ENCODE measurements around the gene TXNL4A.

The TXNL4A gene

DNA sequence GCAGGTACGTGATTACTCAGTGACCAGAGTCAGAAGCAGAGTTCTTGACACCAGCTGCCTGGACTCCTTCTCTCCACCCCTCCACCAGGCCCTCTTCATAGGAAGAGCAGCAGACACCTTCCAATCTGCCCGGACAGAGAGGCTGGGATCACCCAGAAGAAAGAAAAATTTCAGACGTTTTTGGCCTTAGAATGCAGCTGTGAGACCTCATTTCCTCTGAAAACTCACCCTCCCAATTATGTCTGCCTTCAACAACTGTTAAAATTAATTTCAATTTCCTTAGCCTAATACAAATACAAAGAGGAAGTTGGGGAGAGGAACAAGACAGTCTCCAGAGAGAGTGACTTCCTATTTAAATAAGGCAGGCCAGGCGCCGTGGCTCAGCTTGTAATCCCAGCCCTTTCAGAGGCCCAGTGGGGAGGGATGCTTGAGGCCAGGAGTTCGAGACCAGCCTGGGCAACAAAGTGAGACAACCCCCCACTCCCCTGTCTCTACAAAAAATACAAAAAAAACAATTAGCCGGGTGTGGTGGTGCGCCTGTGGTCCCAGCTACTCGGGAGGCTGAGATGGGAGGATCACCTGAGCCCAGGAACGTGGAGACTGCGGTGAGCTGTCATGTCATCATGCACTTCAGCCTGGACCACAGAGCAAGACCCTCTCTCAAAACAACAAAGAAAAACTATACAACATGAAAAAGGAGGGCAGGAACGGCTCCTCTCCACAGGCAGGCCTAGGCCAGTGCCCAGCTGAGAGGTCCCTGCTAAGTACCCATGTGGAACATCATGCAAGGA, 38.5 kb downstream of the TXNL4A start:
- H3K27ac ChIP-seq (ENCODE audit: insufficient read depth, low read depth, low read length, poor library complexity, severe bottlenecking), result no peak overlapping the region
- peaks cover 46% of the 10 kb centered on the region for H3K27me3 ChIP-seq (ENCODE audit: control insufficient read depth, insufficient read depth, low read length, poor library complexity, severe bottlenecking)
- peaks cover 18% of the 10 kb centered on the region for H3K4me1 ChIP-seq (ENCODE audit: control insufficient read depth, insufficient read depth, low read length)
- H3K4me3 ChIP-seq (ENCODE audit: insufficient read depth, low read depth, low read length), result no peak overlapping the region
- no peaks in the 10 kb centered on the region for H3K36me3 ChIP-seq (ENCODE audit: control insufficient read depth, insufficient read depth, low read length)
- 88% methylated on average over 12 of the region's 12 CpGs for WGBS, 2 experiments
- no peaks in the 10 kb centered on the region for H3K9me3 ChIP-seq (ENCODE audit: control insufficient read depth, low read length)

DNA sequence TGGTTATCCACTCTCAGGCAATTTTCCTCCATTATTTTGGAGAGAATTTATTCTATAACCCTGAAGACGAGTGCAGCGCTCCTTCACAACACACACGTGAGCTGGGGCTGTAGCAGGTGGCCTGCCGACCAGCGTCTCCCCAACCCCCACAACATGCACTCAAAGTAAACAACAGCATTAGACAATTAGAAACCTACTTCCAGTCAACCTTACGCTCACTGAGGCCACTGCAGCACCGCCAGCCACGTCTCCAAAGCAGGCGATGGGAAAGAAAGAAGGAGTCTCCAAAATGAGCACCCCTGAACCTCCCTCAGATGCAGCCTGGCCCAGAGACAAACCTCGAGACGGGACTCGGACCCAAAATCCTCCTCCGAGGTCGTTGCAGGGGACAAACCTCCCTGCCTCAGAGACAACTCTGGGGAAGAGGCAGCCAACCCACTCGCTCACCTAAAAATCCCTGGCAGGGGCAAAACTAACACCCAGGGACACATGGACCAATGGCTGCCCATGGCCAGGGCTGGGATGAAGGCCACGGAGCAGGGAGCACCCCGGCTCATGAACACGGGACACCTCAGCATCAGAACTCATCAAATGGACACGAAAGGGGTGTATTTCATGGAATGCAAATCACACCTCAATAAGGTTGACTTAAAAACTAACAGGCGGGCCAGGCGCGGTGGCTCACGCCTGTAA, 39.5 kb downstream of the TXNL4A start:
- H3K4me3 ChIP-seq (ENCODE audit: insufficient read depth, low read depth, low read length), result no peak overlapping the region
- H3K27me3 ChIP-seq (ENCODE audit: control insufficient read depth, insufficient read depth, low read length, poor library complexity, severe bottlenecking), result peaks cover 35% of the 10 kb centered on the region
- no peaks in the 10 kb centered on the region for H3K36me3 ChIP-seq (ENCODE audit: control insufficient read depth, insufficient read depth, low read length)
- H3K4me1 ChIP-seq (ENCODE audit: control insufficient read depth, insufficient read depth, low read length), result peaks cover 19% of the 10 kb centered on the region
- H3K9me3 ChIP-seq (ENCODE audit: control insufficient read depth, low read length), result no peaks in the 10 kb centered on the region
- H3K27ac ChIP-seq (ENCODE audit: insufficient read depth, low read depth, low read length, poor library complexity, severe bottlenecking), result no peak overlapping the region
- 88 to 89% methylated on average over 23 of the region's 23 CpGs for WGBS, 2 experiments

DNA sequence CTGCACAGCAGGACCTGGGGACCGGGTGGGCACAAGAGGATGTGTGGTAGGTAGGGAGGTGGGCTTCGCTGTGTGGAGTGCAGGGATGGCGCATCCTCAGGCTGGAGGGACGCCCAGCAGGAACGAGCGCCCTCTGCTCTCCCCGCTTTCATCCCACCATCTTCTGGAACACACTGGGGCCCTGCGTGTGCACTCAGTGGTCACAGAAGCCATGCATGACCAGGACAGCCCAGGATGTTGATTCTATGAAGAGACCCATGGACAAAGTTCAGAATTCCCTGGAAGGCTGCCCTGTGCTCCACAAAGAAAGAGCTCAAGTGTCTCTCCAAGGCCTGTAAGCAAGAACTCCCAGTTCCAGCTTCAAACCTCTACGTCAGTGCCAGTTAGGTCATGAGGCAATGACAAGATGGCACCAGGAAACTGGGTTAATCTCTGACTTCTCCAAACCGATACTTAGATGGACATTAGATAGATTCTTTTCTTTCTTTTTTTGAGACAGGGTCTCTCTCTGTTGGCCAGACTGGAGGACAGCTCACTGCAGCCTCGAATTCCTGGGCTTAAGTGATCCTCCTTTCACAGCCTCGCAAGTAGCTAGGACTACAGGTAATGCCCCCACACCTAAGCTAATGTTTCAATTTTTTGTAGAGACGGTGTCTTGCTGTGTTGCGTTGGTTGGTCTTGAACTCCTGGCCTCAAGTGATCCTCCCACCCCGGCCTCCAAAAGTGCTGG, 40.3 kb downstream of the TXNL4A start:
- WGBS, 2 experiments, result 87 to 88% methylated on average over 15 of the region's 15 CpGs
- Histone ChIP-seq H3K4me3 (ENCODE audit: insufficient read depth, low read depth, low read length) (no peak overlapping the region), H3K27me3 (ENCODE audit: control insufficient read depth, insufficient read depth, low read length, poor library complexity, severe bottlenecking) (peaks cover 27% of the 10 kb centered on the region), H3K36me3 (ENCODE audit: control insufficient read depth, insufficient read depth, low read length) (no peaks in the 10 kb centered on the region), H3K4me1 (ENCODE audit: control insufficient read depth, insufficient read depth, low read length) (peaks cover 18% of the 10 kb centered on the region), H3K27ac (ENCODE audit: insufficient read depth, low read depth, low read length, poor library complexity, severe bottlenecking) (no peak overlapping the region), H3K9me3 (ENCODE audit: control insufficient read depth, low read length) (no peaks in the 10 kb centered on the region)

DNA sequence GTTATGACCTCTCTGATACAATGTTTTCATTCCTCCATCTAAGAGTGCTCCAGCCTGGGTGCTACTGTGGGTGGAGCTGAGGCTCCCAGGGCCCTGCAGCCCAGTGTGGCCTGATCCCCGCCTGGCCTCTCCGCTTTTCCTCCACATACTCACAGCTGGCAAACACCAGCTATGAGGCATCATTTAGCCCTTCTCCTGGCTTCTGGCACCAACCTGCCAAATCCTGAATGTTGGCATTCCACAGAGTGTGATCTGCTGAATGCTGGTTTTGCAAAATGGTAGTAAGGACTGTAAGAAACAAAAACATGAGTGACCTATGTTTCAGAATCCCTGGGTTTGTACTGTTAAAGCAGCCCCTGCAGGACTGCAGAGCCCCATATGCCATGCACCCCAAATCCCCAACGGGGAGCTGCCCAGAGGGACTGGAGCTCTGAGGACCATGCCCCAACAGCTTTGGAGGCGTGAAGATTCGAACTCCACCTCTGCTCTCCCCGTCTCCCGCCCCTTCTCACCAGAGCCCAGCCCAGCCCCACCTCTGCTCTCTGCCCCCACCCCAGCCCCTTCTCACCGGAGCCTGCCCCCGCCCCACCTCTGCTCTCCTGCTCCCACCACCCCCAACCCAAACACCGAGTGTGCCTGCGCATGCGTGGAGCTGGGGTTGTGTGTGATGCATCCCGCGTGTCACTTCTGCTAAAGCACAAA, 41.2 kb downstream of the TXNL4A start:
- Histone ChIP-seq H3K27me3 (ENCODE audit: control insufficient read depth, insufficient read depth, low read length, poor library complexity, severe bottlenecking) (peaks cover 19% of the 10 kb centered on the region), H3K4me3 (ENCODE audit: insufficient read depth, low read depth, low read length) (no peak overlapping the region), H3K36me3 (ENCODE audit: control insufficient read depth, insufficient read depth, low read length) (no peaks in the 10 kb centered on the region), H3K27ac (ENCODE audit: insufficient read depth, low read depth, low read length, poor library complexity, severe bottlenecking) (no peak overlapping the region), H3K4me1 (ENCODE audit: control insufficient read depth, insufficient read depth, low read length) (peaks cover 10% of the 10 kb centered on the region), H3K9me3 (ENCODE audit: control insufficient read depth, low read length) (no peaks in the 10 kb centered on the region)
- WGBS, 2 experiments, result 89 to 94% methylated on average over 12 of the region's 14 CpGs

DNA sequence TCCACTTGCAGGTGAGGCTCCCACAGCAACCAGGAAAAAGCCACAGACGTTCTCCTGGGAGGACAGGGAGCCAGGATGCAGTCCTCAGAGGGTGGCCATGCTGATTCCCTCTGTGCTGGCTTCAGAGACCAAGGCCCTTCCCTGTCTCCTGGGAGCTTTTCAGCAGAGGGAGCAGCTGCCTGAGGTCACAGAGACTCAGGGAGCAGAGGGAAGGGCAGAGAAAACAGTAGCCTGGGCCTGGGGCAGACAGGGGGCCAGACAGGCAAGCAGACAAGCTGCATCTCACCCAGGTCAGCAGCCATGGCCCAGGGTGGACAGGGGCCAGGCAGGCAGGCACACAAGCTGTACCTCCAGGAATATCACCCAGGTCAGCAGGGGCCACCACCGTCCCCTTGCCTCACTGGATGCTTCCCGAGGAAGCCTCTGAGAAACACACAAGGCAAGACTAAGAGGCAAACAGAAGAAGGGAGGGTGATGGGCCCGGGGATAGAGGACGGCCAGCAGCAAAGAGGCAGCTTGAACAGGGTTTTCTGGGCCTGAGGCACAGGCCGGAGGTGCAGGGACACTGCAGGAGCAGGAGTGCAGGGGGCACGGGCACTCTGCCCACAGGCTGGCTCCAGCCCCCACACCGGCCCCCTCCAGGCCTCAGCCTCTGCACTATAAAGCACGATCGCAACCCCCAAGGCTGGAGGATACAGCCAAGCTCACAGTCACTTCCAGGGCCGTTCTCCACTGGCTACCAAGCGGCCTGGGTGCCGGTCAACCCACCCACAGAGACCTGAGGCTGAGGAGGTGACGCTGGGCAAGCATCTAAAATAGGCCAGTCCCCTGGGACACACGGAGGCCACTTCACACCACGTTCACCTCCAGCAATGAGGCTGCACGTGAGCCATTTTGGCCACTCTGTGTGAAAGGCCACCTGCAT, 43.0 kb downstream of the TXNL4A start:
- Histone ChIP-seq H3K4me1 (ENCODE audit: control insufficient read depth, insufficient read depth, low read length) (peaks cover 9% of the 10 kb centered on the region), H3K4me3 (ENCODE audit: insufficient read depth, low read depth, low read length) (no peak overlapping the region), H3K9me3 (ENCODE audit: control insufficient read depth, low read length) (no peaks in the 10 kb centered on the region), H3K27me3 (ENCODE audit: control insufficient read depth, insufficient read depth, low read length, poor library complexity, severe bottlenecking) (peaks cover 6% of the 10 kb centered on the region), H3K36me3 (ENCODE audit: control insufficient read depth, insufficient read depth, low read length) (no peaks in the 10 kb centered on the region), H3K27ac (ENCODE audit: insufficient read depth, low read depth, low read length, poor library complexity, severe bottlenecking) (no peak overlapping the region)
- 84% methylated on average over 17 of the region's 17 CpGs for WGBS, 2 experiments

DNA sequence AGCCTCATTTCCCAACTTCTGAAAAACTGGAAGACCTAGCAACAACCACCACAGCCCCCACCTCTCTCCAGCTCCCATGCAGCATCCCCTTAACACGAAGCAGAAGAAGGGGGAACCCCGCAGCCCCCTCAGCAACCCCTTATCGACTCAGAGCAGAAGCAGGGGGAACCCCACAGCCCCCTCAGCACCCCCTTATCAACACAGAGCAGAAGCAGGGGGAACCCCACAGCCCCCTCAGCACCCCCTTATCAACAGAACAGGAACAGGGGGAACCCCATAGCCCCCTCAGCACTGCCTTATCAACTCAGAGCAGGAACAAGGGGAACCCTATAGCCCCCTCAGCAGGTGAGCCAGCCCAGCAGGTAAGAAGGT, 43.6 kb downstream of the TXNL4A start:
- Histone ChIP-seq H3K36me3 (ENCODE audit: control insufficient read depth, insufficient read depth, low read length) (no peaks in the 10 kb centered on the region), H3K9me3 (ENCODE audit: control insufficient read depth, low read length) (no peaks in the 10 kb centered on the region), H3K4me3 (ENCODE audit: insufficient read depth, low read depth, low read length) (no peak overlapping the region), H3K27ac (ENCODE audit: insufficient read depth, low read depth, low read length, poor library complexity, severe bottlenecking) (no peak overlapping the region), H3K27me3 (ENCODE audit: control insufficient read depth, insufficient read depth, low read length, poor library complexity, severe bottlenecking) (no peaks in the 10 kb centered on the region), H3K4me1 (ENCODE audit: control insufficient read depth, insufficient read depth, low read length) (peaks cover 9% of the 10 kb centered on the region)
- WGBS, 2 experiments, result 68 to 76% methylated on average over 2 to 3 of the region's 3 CpGs

DNA sequence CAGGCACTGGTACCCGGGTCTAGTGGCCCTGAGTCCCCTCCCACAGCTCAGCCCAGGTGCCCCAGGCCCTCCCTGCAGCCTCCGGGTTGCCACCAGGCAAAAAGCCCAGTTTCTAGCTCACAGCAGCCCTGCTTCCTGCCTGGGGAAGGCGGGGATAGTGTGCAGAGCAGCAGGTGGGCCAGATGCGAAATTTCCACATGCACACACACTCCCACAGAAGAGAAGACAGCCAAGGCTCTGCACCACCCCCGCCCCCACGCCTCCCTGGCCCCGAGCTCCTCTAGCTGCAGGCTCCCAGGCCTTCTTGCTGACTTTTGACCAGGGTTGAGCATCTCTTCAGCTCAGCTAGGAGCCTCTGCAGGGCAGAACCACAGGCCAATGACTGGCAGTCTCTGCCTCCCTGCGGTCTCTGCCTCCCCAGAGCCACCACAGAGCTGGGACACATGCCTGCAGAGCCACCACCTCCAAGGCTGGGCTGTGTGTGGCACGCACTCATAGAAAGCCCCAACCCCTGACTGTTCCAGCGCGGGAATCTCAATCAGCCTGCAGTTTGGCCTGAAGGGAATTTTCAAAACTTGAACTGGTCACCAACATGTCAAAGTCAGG, 44.1 kb downstream of the TXNL4A start:
- 74 to 77% methylated on average over 11 of the region's 11 CpGs for WGBS, 2 experiments
- Histone ChIP-seq H3K4me3 (ENCODE audit: insufficient read depth, low read depth, low read length) (no peak overlapping the region), H3K4me1 (ENCODE audit: control insufficient read depth, insufficient read depth, low read length) (peaks cover 9% of the 10 kb centered on the region), H3K9me3 (ENCODE audit: control insufficient read depth, low read length) (no peaks in the 10 kb centered on the region), H3K36me3 (ENCODE audit: control insufficient read depth, insufficient read depth, low read length) (no peaks in the 10 kb centered on the region), H3K27ac (ENCODE audit: insufficient read depth, low read depth, low read length, poor library complexity, severe bottlenecking) (no peak overlapping the region), H3K27me3 (ENCODE audit: control insufficient read depth, insufficient read depth, low read length, poor library complexity, severe bottlenecking) (no peaks in the 10 kb centered on the region)

DNA sequence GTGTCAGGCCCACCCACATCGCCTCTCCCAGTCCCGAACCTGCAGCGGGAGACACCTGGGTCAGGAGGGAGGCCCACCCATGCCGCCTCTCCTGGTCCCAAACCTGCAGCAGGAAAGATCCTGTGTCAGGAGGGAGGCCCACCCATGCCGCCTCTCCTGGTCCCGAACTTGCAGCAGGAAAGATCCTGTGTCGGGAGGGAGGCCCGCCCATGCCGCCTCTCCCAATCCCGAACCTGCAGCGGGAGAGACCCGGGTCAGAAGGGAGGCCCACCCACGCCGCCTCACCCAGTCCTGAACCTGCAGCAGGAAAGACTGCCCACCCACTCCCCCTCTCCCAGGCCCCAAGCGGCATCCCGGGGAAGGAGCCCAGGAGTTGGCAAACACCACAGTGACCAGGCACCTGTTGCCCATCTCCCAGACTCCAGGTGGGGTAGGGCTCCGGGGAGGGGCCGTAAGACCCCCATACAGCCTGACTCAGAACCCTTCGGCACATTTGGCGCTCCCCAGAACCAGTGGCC, 44.7 kb downstream of the TXNL4A start:
- Histone ChIP-seq H3K36me3 (ENCODE audit: control insufficient read depth, insufficient read depth, low read length) (no peaks in the 10 kb centered on the region), H3K27ac (ENCODE audit: insufficient read depth, low read depth, low read length, poor library complexity, severe bottlenecking) (no peak overlapping the region), H3K27me3 (ENCODE audit: control insufficient read depth, insufficient read depth, low read length, poor library complexity, severe bottlenecking) (no peaks in the 10 kb centered on the region), H3K9me3 (ENCODE audit: control insufficient read depth, low read length) (no peaks in the 10 kb centered on the region), H3K4me3 (ENCODE audit: insufficient read depth, low read depth, low read length) (no peak overlapping the region), H3K4me1 (ENCODE audit: control insufficient read depth, insufficient read depth, low read length) (peaks cover 9% of the 10 kb centered on the region)
- WGBS, 2 experiments, result 94 to 95% methylated on average over 20 of the region's 20 CpGs
